Smooth muscle cell (in vitro differentiated cells): ENCODE data around the gene INCA1. TPM values are rescaled to one million over a fixed set of nuclear protein-coding genes. Genes with fewer than 3 reads are reported as not detected.
A peak's percentile ranks its signal among the peaks of the same experiment; 100 is the strongest.

Experiments used
- DNase-seq: peaks from one replicate; lab custom pipeline; 2025; ENCODE audit not compliant: unreplicated experiment; lab: John Stamatoyannopoulos, UW
- H2AFZ ChIP-seq: fragments of 200-600 bp; sonication (generic); 2 replicates; pipeline ENCODE4 v1.6.0; 2016; ENCODE audit warnings: antibody characterized with exemption, low read depth, mild to moderate bottlenecking
- H3F3A ChIP-seq: fragments of 200-600 bp; sonication (generic); 2 replicates; pipeline ENCODE4 v1.6.0; 2017; ENCODE audit warnings: antibody characterized with exemption, low read depth
- H3K27ac ChIP-seq: fragments of 200-600 bp; sonication (generic); 2 replicates; pipeline ENCODE4 v1.5.1; 2016; ENCODE audit warnings: low read depth, mild to moderate bottlenecking
- H3K27me3 ChIP-seq: fragments of 200-600 bp; sonication (generic); 2 replicates; pipeline ENCODE4 v1.6.1; 2016; ENCODE audit warnings: low read depth, mild to moderate bottlenecking
- H3K36me3 ChIP-seq: fragments of 200-600 bp; sonication (generic); 2 replicates; pipeline ENCODE4 v1.5.1; 2016; ENCODE audit warnings: low read depth
- H3K4me1 ChIP-seq: fragments of 200-600 bp; sonication (generic); 2 replicates; pipeline ENCODE4 v1.5.1; 2016; ENCODE audit warnings: low read depth
- H3K4me2 ChIP-seq: fragments of 200-600 bp; sonication (generic); 2 replicates; pipeline ENCODE4 v1.6.0; 2016; ENCODE audit warnings: mild to moderate bottlenecking
- H3K4me3 ChIP-seq: fragments of 200-600 bp; sonication (generic); 2 replicates; pipeline ENCODE4 v1.5.1; 2016; ENCODE audit warnings: mild to moderate bottlenecking
- H3K79me2 ChIP-seq: fragments of 200-600 bp; sonication (generic); 2 replicates; pipeline ENCODE4 v1.6.0; 2016; ENCODE audit warnings: low read depth, mild to moderate bottlenecking
- H3K9ac ChIP-seq: fragments of 200-600 bp; sonication (generic); 2 replicates; pipeline ENCODE4 v1.6.0; 2016; ENCODE audit warnings: low read depth
- H3K9me3 ChIP-seq: fragments of 200-600 bp; sonication (generic); replicated peaks from 2 replicates; pipeline ENCODE4 v1.5.1; 2016; ENCODE audit warnings: low read depth
- H4K20me1 ChIP-seq: fragments of 200-600 bp; sonication (generic); 2 replicates; pipeline ENCODE4 v1.6.0; 2016; ENCODE audit warnings: low read depth
- WGBS: methylation state at CpG from one replicate; pipeline ENCODE4 v1.1.7; 2016; ENCODE audit warnings: low lambda C conversion rate; 5-methylcytosine and 5-hydroxymethylcytosine counted together
- microRNA-seq: library from miRNA; unstranded; fragments of <30 nt; microRNA quantifications from one replicate; pipeline ENCODE4, GENCODE V29; 2016; ENCODE audit warnings: borderline number of aligned reads
- polyA plus RNA-seq: library from polyadenylated mRNA; unstranded; fragments of >200 nt; fragmentation: Nextera tagmentation; extraction: Ambion mirVana; gene quantifications from 2 replicates; pipeline ENCODE4 v1.2.1, GENCODE V29; 2016
- small RNA-seq: library from RNA; depleted of rRNA; stranded (forward); fragments of <200 nt; gene quantifications from one replicate; pipeline ENCODE3, GENCODE V24; 2014
- total RNA-seq: library from RNA; depleted of rRNA; stranded (reverse); fragments of >200 nt; gene quantifications from 2 replicates; pipeline ENCODE4 v1.2.3, GENCODE V29; 2014
- TF ChIP-seq, protein P1 (sequence below): fragments of 200-600 bp; sonication (generic); IDR thresholded peaks from 2 replicates; pipeline ENCODE4 v1.5.1; 2017; ENCODE audit warnings: borderline replicate concordance, mild to moderate bottlenecking, antibody characterized with exemption; ENCODE audit not compliant: insufficient read depth, poor library complexity, severe bottlenecking

The INCA1 gene
- total and polyA plus RNA-seq, 2 experiments from 2014 or later: 1.4 TPM; not detected in 1

DNA sequence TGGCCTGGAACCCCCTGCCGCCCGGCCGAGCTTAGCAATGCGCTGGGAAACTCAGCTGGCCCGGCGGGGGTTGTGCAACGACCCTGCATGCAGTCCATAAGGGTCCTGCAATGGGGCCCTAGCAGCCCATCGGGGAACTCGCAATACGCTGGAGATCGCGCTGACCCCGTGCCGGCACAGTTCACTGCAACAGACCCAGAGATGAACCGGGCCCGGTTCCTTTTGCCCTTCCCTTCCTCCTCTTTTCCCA lies 57.9 kb downstream of the INCA1 start:
- peaks cover 21% of the 10 kb centered on the region for H3F3A ChIP-seq
- 2% methylated on average over 16 of the region's 16 CpGs for WGBS
- H4K20me1 ChIP-seq: peaks cover 8% of the 10 kb centered on the region
- peaks cover 43% of the 10 kb centered on the region for H3K79me2 ChIP-seq
- peak overlapping the region; percentile 6 for H2AFZ ChIP-seq
- TF ChIP-seq, protein P1, sequence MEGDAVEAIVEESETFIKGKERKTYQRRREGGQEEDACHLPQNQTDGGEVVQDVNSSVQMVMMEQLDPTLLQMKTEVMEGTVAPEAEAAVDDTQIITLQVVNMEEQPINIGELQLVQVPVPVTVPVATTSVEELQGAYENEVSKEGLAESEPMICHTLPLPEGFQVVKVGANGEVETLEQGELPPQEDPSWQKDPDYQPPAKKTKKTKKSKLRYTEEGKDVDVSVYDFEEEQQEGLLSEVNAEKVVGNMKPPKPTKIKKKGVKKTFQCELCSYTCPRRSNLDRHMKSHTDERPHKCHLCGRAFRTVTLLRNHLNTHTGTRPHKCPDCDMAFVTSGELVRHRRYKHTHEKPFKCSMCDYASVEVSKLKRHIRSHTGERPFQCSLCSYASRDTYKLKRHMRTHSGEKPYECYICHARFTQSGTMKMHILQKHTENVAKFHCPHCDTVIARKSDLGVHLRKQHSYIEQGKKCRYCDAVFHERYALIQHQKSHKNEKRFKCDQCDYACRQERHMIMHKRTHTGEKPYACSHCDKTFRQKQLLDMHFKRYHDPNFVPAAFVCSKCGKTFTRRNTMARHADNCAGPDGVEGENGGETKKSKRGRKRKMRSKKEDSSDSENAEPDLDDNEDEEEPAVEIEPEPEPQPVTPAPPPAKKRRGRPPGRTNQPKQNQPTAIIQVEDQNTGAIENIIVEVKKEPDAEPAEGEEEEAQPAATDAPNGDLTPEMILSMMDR: no peak
- no peak for DNase-seq
- peaks cover 12% of the 10 kb centered on the region for H3K4me1 ChIP-seq
- no peaks in the 10 kb centered on the region for H3K9me3 ChIP-seq
- H3K27ac ChIP-seq: peak overlapping the region; percentile 92
- H3K27me3 ChIP-seq: no peaks in the 10 kb centered on the region
- H3K9ac ChIP-seq: peak overlapping the region; percentile 59
- peak overlapping the region; percentile 95 for H3K4me2 ChIP-seq
- H3K36me3 ChIP-seq: no peaks in the 10 kb centered on the region
- H3K4me3 ChIP-seq: peak overlapping the region; percentile 77

DNA sequence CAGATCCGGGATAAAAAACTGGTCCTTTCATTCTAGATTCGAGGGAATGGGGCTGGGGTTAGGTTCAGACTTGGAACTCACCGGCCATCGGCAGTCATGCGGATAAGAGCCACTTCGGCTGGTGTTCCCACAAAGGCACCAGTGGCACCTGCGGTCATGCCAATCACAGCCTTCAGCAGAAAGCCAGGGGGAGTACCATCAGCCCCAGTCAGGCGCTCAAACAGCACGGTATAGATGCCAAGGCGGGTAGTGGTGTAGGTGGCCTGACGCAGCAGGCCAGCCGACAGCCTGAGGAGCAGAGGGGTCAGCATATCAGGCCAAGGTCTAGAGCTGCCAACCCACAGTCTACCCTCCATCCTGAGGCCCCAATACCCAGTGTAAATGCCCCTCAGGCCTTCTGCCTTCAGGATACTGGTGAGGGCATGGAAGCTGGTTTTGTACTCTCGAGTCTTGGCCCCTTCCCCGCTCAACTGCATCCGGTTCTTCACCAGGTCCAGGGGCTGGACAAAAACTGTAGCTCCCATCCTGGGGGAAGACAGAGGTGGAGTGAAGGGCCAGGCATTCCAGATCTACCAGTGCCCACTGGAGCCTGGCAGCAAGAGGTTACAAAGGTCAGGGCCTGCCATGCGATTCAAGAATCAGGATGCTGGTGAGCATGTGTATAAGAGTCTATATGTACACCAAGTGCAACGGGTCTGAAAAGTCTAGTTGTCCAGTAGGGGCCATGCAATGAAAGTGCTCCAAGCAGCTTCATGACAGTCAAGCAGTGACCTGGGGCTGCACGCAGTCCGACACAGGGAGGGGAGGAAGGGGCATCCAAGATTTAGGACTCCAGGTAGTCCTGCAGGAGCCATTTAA lies 58.4 kb downstream of the INCA1 start:
- WGBS: 75% methylated on average over 19 of the region's 19 CpGs
- H3F3A ChIP-seq: peaks cover 17% of the 10 kb centered on the region
- peaks cover 4% of the 10 kb centered on the region for H4K20me1 ChIP-seq
- H3K4me3 ChIP-seq: peak overlapping the region; percentile 77
- H3K9ac ChIP-seq: peak overlapping the region; percentile 59
- no peaks in the 10 kb centered on the region for H3K27me3 ChIP-seq
- no peaks in the 10 kb centered on the region for H3K36me3 ChIP-seq
- no peak overlapping the region for H2AFZ ChIP-seq
- peaks cover 38% of the 10 kb centered on the region for H3K79me2 ChIP-seq
- H3K27ac ChIP-seq: peak overlapping the region; percentile 92
- TF ChIP-seq, protein P1: no peak
- peak overlapping the region; percentile 95 for H3K4me2 ChIP-seq
- DNase-seq: no peak
- no peaks in the 10 kb centered on the region for H3K9me3 ChIP-seq
- H3K4me1 ChIP-seq: peaks cover 12% of the 10 kb centered on the region

Small RNA genes lying within 50 kb of the gene (microRNA-seq; reads per million reads assigned to microRNA genes)
- gene MIR6864: not detected
- gene MIR6865: not detected

Small RNA genes lying within 50 kb of the gene (small RNA-seq; reads per million reads assigned to genes)
- gene MIR6864: 0.11 reads per million
- 0.16 reads per million for gene MIR6865

Other genes with a start within 250 kb of the INCA1 start
- not detected in 2 replicates for gene TM4SF5, start 225.6 kb downstream of the INCA1 start, total RNA-seq
- gene TM4SF5, start 225.6 kb downstream of the INCA1 start, polyA plus RNA-seq: not detected in 2 replicates
- not detected in 2 replicates for gene VMO1, start 211.2 kb downstream of the INCA1 start, total RNA-seq
- gene VMO1, start 211.2 kb downstream of the INCA1 start, polyA plus RNA-seq: 0.44 and 0.94 TPM in 2 replicates
- not detected in 2 replicates for gene GLTPD2, start 208.6 kb downstream of the INCA1 start, total RNA-seq
- 0.82 and 0.89 TPM in 2 replicates for gene GLTPD2, start 208.6 kb downstream of the INCA1 start, polyA plus RNA-seq
- gene PSMB6, start 201.4 kb downstream of the INCA1 start, total RNA-seq: 139 and 162 TPM in 2 replicates
- 434 and 438 TPM in 2 replicates for gene PSMB6, start 201.4 kb downstream of the INCA1 start, polyA plus RNA-seq
- 19.9 and 20.3 TPM in 2 replicates for gene PLD2, start 190.4 kb downstream of the INCA1 start, total RNA-seq
- gene PLD2, start 190.4 kb downstream of the INCA1 start, polyA plus RNA-seq: 9.9 and 26.4 TPM in 2 replicates
- 25.3 and 26.6 TPM in 2 replicates for gene MINK1, start 164.2 kb downstream of the INCA1 start, total RNA-seq
- 26.8 and 40.3 TPM in 2 replicates for gene MINK1, start 164.2 kb downstream of the INCA1 start, polyA plus RNA-seq
- gene C17orf107, start 98.0 kb downstream of the INCA1 start, total RNA-seq: 5.0 and 9.9 TPM in 2 replicates
- 10.7 and 14.1 TPM in 2 replicates for gene C17orf107, start 98.0 kb downstream of the INCA1 start, polyA plus RNA-seq
- gene CHRNE, start 94.4 kb downstream of the INCA1 start, total RNA-seq: 1.7 and 4.3 TPM in 2 replicates
- 0.83 and 2.7 TPM in 2 replicates for gene CHRNE, start 94.4 kb downstream of the INCA1 start, polyA plus RNA-seq
- gene GP1BA, start 65.2 kb downstream of the INCA1 start, total RNA-seq: not detected in 2 replicates
- 0.07 and 0.41 TPM in 2 replicates for gene GP1BA, start 65.2 kb downstream of the INCA1 start, polyA plus RNA-seq
- 29.9 and 39.3 TPM in 2 replicates for gene SLC25A11, start 57.5 kb downstream of the INCA1 start, total RNA-seq
- gene SLC25A11, start 57.5 kb downstream of the INCA1 start, polyA plus RNA-seq: 64.9 and 67.5 TPM in 2 replicates
- gene RNF167, start 57.3 kb downstream of the INCA1 start, total RNA-seq: 23.7 and 39.6 TPM in 2 replicates
- 59.4 and 61.6 TPM in 2 replicates for gene RNF167, start 57.3 kb downstream of the INCA1 start, polyA plus RNA-seq
- 681 and 838 TPM in 2 replicates for gene PFN1, start 49.0 kb downstream of the INCA1 start, total RNA-seq
- gene PFN1, start 49.0 kb downstream of the INCA1 start, polyA plus RNA-seq: 1,482 and 1,485 TPM in 2 replicates
- 2.4 and 5.9 TPM in 2 replicates for gene ENO3, start 46.4 kb downstream of the INCA1 start, total RNA-seq
- gene ENO3, start 46.4 kb downstream of the INCA1 start, polyA plus RNA-seq: 13.1 and 14.5 TPM in 2 replicates
- 59.8 and 70.7 TPM in 2 replicates for gene SPAG7, start 29.7 kb downstream of the INCA1 start, total RNA-seq
- 187 and 192 TPM in 2 replicates for gene SPAG7, start 29.7 kb downstream of the INCA1 start, polyA plus RNA-seq
- gene CAMTA2, start 9.8 kb downstream of the INCA1 start, total RNA-seq: 5.1 and 11.8 TPM in 2 replicates
- gene CAMTA2, start 9.8 kb downstream of the INCA1 start, polyA plus RNA-seq: 26.2 and 33.0 TPM in 2 replicates
- gene KIF1C, start 428 bp upstream of the INCA1 start, total RNA-seq: 20.9 and 22.3 TPM in 2 replicates
- gene KIF1C, start 428 bp upstream of the INCA1 start, polyA plus RNA-seq: 36.2 and 52.3 TPM in 2 replicates
- gene SLC52A1, start 37.9 kb upstream of the INCA1 start, total RNA-seq: 0.31 and 1.7 TPM in 2 replicates
- gene SLC52A1, start 37.9 kb upstream of the INCA1 start, polyA plus RNA-seq: 0.21 and 0.31 TPM in 2 replicates
- gene ZFP3, start 80.9 kb upstream of the INCA1 start, total RNA-seq: 0.22 and 0.27 TPM in 2 replicates
- 0.13 and 0.56 TPM in 2 replicates for gene ZFP3, start 80.9 kb upstream of the INCA1 start, polyA plus RNA-seq
- 11.2 and 12.5 TPM in 2 replicates for gene ZNF232, start 114.4 kb upstream of the INCA1 start, total RNA-seq
- 12.8 and 13.0 TPM in 2 replicates for gene ZNF232, start 114.4 kb upstream of the INCA1 start, polyA plus RNA-seq
- gene USP6, start 118.5 kb upstream of the INCA1 start, total RNA-seq: 0.09 TPM in 1 of 2 replicates, not detected in the other
- gene USP6, start 118.5 kb upstream of the INCA1 start, polyA plus RNA-seq: 0.08 and 0.09 TPM in 2 replicates
- gene ZNF594, start 194.3 kb upstream of the INCA1 start, total RNA-seq: 2.7 and 7.2 TPM in 2 replicates
- gene ZNF594, start 194.3 kb upstream of the INCA1 start, polyA plus RNA-seq: 1.00 and 2.8 TPM in 2 replicates
- gene SCIMP, start 237.3 kb upstream of the INCA1 start, total RNA-seq: not detected in 2 replicates
- 0.07 TPM in 1 of 2 replicates, not detected in the other for gene SCIMP, start 237.3 kb upstream of the INCA1 start, polyA plus RNA-seq